Gastrocnemius medialis (tissue), 4 donors: ENCODE measurements around the gene CAND1.

ENCODE experiments used
- CTCF ChIP-seq, 5 experiments: fragments of 450-650 bp in 3 of 5; fragments of 200-600 bp in 2 of 5; sonication (generic) in 2 of 5; IDR thresholded peaks in 4 of 5; conservative IDR thresholded peaks in 1 of 5; 1 replicate in 4 of 5; 2 replicates in 1 of 5; pipeline ENCODE4 v1.5.1; 2016 to 2019; ENCODE audit warnings: antibody characterized with exemption in 5 of 5, mild to moderate bottlenecking in 3 of 5, moderate library complexity in 3 of 5
- POLR2A ChIP-seq, 2 donors: fragments of 450-650 bp; IDR thresholded peaks; one replicate each; pipeline ENCODE4 v1.6.1; 2017; ENCODE audit warnings: antibody characterized with exemption in 2 of 2, mild to moderate bottlenecking in 2 of 2, moderate library complexity in 2 of 2

- no peak for TF ChIP-seq CTCF (IDR thresholded peaks at IDR 0.05 in 4 of 5, conservative IDR thresholded peaks at IDR 0.05 in 1 of 5)
- no peak for TF ChIP-seq POLR2A (IDR thresholded peaks at IDR 0.05)
Observed at GRCh38 chr12:67276421-67276820, 7.3 kb downstream of the CAND1 start.
